Keratinocyte (primary cell): ENCODE data around the gene BORA. TPM values are rescaled to one million over a fixed set of nuclear protein-coding genes. Genes with fewer than 3 reads are reported as not detected.

ENCODE experiments used
- DNase-seq: peaks from one replicate; pipeline ENCODE4 v3.0.0-alpha.2; 2011; ENCODE audit warnings: low read depth, missing footprints, low spot score
- FAIRE-seq: peaks from 2 replicates; lab custom pipeline; 2011; peaks lifted over from hg19 to GRCh38; lab: Jason Lieb, UNC
- H2AFZ ChIP-seq: 2 replicates; pipeline ENCODE4 v1.6.0; 2012; ENCODE audit warnings: low read length, control low read depth, inconsistent platforms; ENCODE audit not compliant: control insufficient read depth
- H3K27ac ChIP-seq: 2 replicates; pipeline ENCODE4 v1.5.1; 2011; ENCODE audit warnings: low read length; ENCODE audit not compliant: control insufficient read depth, insufficient read depth
- H3K27me3 ChIP-seq: 3 replicates; pipeline ENCODE4 v1.6.0; 2011; ENCODE audit warnings: low read length; ENCODE audit not compliant: control insufficient read depth, insufficient read depth; ENCODE audit errors: extremely low read depth
- H3K36me3 ChIP-seq, 2 experiments: 2 replicates in 1 of 2; 3 replicates in 1 of 2; pipeline ENCODE4 v1.5.1; 2011; ENCODE audit warnings: low read length in 2 of 2, mild to moderate bottlenecking in 1 of 2; ENCODE audit not compliant: control insufficient read depth in 2 of 2, insufficient read depth in 2 of 2; ENCODE audit errors: extremely low read depth in 1 of 2
- H3K4me1 ChIP-seq: 3 replicates; pipeline ENCODE4 v1.5.1; 2011; ENCODE audit warnings: low read length; ENCODE audit not compliant: control insufficient read depth, insufficient read depth; ENCODE audit errors: extremely low read depth
- H3K4me2 ChIP-seq: 3 replicates; pipeline ENCODE4 v1.6.0; 2011; ENCODE audit warnings: low read depth, low read length; ENCODE audit not compliant: control insufficient read depth, insufficient read depth; ENCODE audit errors: extremely low read depth
- H3K4me3 ChIP-seq, 3 experiments: fragments of 200-600 bp in 1 of 3; sonication (generic) in 1 of 3; 2 replicates in 2 of 3; 3 replicates in 1 of 3; pipeline ENCODE4 v1.5.1; 2011 to 2016; ENCODE audit warnings: low read length in 3 of 3, mild to moderate bottlenecking in 3 of 3, control low read depth in 2 of 3, inconsistent platforms in 1 of 3, low read depth in 1 of 3, mixed read lengths in 1 of 3, mixed run types in 1 of 3, moderate library complexity in 1 of 3; ENCODE audit not compliant: control insufficient read depth in 2 of 3, insufficient read depth in 2 of 3; ENCODE audit errors: extremely low read depth in 1 of 3
- H3K79me2 ChIP-seq: 2 replicates; pipeline ENCODE4 v1.6.0; 2012; ENCODE audit warnings: low read length; ENCODE audit not compliant: control insufficient read depth, insufficient read depth
- H3K9ac ChIP-seq: 3 replicates; pipeline ENCODE4 v1.6.0; 2011; ENCODE audit warnings: low read length; ENCODE audit not compliant: control insufficient read depth, insufficient read depth; ENCODE audit errors: extremely low read depth
- H3K9me1 ChIP-seq: 3 replicates; pipeline ENCODE4 v1.6.0; 2011; ENCODE audit warnings: low read length; ENCODE audit not compliant: control insufficient read depth, insufficient read depth; ENCODE audit errors: extremely low read depth
- H3K9me3 ChIP-seq: 2 replicates; pipeline ENCODE4 v1.5.1; 2012; ENCODE audit warnings: low read depth, low read length; ENCODE audit not compliant: control insufficient read depth
- H4K20me1 ChIP-seq: 3 replicates; pipeline ENCODE4 v1.6.0; 2011; ENCODE audit warnings: low read length; ENCODE audit not compliant: control insufficient read depth, insufficient read depth; ENCODE audit errors: extremely low read depth
- EZH2 ChIP-seq: IDR thresholded peaks from one replicate; pipeline ENCODE4 v1.6.1; 2012; ENCODE audit warnings: inconsistent platforms, mild to moderate bottlenecking, low read length, moderate library complexity
- dilution Hi-C: fragments of 300-500 bp; cut with MboI; formaldehyde crosslinking; loops from one replicate; pipeline ENCODE4 v1.7.0; 2020; ENCODE audit warnings: low sequenced_read_pairs; ENCODE audit not compliant: extremely low pct_ligation_motif_present
- polyA plus RNA-seq, 5 experiments: library from polyadenylated mRNA; depleted of rRNA in 3 of 5; stranded (reverse) in 3 of 5; stranded (forward) in 1 of 5; unstranded in 1 of 5; fragments of >200 nt; gene quantifications; 1 replicate in 1 of 5; 2 replicates in 3 of 5; 3 replicates in 1 of 5; pipeline versions ENCODE4 v1.2.1 to v1.2.3, GENCODE V29; 2011 to 2012; ENCODE audit warnings: missing spikeins in 2 of 5, low read depth in 1 of 5, low replicate concordance in 1 of 5
- TF ChIP-seq, protein P1 (sequence below), 3 experiments: IDR thresholded peaks in 1 of 3; conservative IDR thresholded peaks in 1 of 3; optimal IDR thresholded peaks in 1 of 3; 2 replicates in 2 of 3; 3 replicates in 1 of 3; pipeline versions ENCODE3 to v1.5.1; 2011; ENCODE audit warnings: low read length in 3 of 3, mild to moderate bottlenecking in 3 of 3, moderate library complexity in 2 of 3, control low read depth in 1 of 3, inconsistent platforms in 1 of 3; ENCODE audit not compliant: insufficient read depth in 2 of 3; ENCODE audit errors: extremely low read depth in 1 of 3

BORA gene
- polyA plus RNA-seq, 1 donor (not counting 4 experiments of a cell fraction or from before 2014, with no cell fraction given), result 8.3 TPM

DNA sequence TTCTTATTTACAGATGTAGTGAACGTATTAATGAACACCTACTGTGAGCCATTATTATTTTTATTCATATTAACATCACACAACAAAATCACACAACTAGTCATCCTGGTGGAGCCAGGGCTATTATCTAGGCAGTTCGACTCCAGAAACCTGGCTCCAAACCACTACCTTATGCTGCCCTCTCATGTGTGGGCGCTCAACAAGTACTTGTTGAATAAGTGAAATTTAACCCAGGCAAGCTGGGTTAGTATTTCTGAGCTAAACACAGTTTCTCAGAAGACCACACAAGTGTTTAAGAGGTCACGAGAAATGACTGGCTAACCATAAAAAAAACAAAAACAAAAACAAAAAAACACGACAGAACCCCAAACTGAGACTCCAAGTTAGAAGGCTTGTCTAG, 33.9 kb upstream of the BORA start:
- Histone ChIP-seq H2AFZ (no peak overlapping the region), H3K4me3 (no peak overlapping the region), H3K36me3 (no peaks in the 10 kb centered on the region), H3K4me1 (no peaks in the 10 kb centered on the region), H3K9me1 (no peaks in the 10 kb centered on the region), H4K20me1 (no peaks in the 10 kb centered on the region), H3K27ac (no peak overlapping the region), H3K9me3 (no peaks in the 10 kb centered on the region), H3K9ac (no peak overlapping the region), H3K4me2 (no peak overlapping the region), H3K27me3 (no peaks in the 10 kb centered on the region), H3K79me2 (no peaks in the 10 kb centered on the region)
- FAIRE-seq, result no peak
- TF ChIP-seq, protein P1, sequence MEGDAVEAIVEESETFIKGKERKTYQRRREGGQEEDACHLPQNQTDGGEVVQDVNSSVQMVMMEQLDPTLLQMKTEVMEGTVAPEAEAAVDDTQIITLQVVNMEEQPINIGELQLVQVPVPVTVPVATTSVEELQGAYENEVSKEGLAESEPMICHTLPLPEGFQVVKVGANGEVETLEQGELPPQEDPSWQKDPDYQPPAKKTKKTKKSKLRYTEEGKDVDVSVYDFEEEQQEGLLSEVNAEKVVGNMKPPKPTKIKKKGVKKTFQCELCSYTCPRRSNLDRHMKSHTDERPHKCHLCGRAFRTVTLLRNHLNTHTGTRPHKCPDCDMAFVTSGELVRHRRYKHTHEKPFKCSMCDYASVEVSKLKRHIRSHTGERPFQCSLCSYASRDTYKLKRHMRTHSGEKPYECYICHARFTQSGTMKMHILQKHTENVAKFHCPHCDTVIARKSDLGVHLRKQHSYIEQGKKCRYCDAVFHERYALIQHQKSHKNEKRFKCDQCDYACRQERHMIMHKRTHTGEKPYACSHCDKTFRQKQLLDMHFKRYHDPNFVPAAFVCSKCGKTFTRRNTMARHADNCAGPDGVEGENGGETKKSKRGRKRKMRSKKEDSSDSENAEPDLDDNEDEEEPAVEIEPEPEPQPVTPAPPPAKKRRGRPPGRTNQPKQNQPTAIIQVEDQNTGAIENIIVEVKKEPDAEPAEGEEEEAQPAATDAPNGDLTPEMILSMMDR (optimal IDR thresholded peaks at IDR 0.05 in 1 of 3, IDR thresholded peaks at IDR 0.05 in 1 of 3, conservative IDR thresholded peaks at IDR 0.05 in 1 of 3; ENCODE audit: extremely low read depth in 1 of 3, insufficient read depth in 2 of 3, low read length in 3 of 3), result no peak
- no peak for TF ChIP-seq EZH2
- no peak for DNase-seq
- dilution Hi-C loops, result no loop called here

DNA sequence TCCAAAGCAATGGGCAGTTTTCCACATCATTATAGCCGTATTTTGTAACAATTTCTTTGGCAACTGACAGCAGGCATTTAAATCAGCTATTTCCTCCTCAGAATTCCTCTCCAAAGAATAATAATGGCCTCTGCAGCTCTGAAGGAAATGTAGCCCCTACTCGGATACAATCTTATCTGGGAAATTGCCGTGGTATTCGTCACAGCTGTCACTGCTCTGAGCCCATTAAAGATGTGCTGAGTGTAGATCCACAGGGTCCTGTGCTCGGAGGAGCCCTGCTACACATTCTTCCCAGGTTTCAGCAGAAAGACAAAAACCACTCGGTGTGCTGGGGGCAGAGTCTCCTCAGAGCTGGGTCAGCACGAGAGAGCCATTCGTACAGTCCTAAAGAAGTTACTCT, 33.4 kb upstream of the BORA start:
- Histone ChIP-seq H3K27me3 (no peaks in the 10 kb centered on the region), H3K9ac (no peak overlapping the region), H2AFZ (no peak overlapping the region), H3K79me2 (no peaks in the 10 kb centered on the region), H3K9me1 (no peaks in the 10 kb centered on the region), H4K20me1 (no peaks in the 10 kb centered on the region), H3K27ac (no peak overlapping the region), H3K36me3 (no peaks in the 10 kb centered on the region), H3K4me2 (no peak overlapping the region), H3K9me3 (no peaks in the 10 kb centered on the region), H3K4me1 (no peaks in the 10 kb centered on the region), H3K4me3 (no peak overlapping the region)
- TF ChIP-seq, protein P1 (optimal IDR thresholded peaks at IDR 0.05 in 1 of 3, IDR thresholded peaks at IDR 0.05 in 1 of 3, conservative IDR thresholded peaks at IDR 0.05 in 1 of 3; ENCODE audit: extremely low read depth in 1 of 3, insufficient read depth in 2 of 3, low read length in 3 of 3), result no peak
- TF ChIP-seq EZH2, result no peak
- no peak for DNase-seq
- dilution Hi-C loops, result no loop called here
- FAIRE-seq, result no peak
